SK-N-SH (cell line): ENCODE data around the gene TSACC. TPM values are rescaled to one million over a fixed set of nuclear protein-coding genes. Genes with fewer than 3 reads are reported as not detected.

Source experiments
- CTCF ChIA-PET: fragments of 300-600, 350-600 bp; formaldehyde crosslinking; extraction: SDS; loops from one replicate; lab custom pipeline; 2021; lab: Yijun Ruan, JAX
- POLR2A ChIA-PET: fragments of 350-600 bp; sonication (Branson Sonifier 250); formaldehyde crosslinking; extraction: SDS; loops from one replicate; lab custom pipeline; 2020; ENCODE audit warnings: antibody characterized with exemption, inconsistent platforms; lab: Yijun Ruan, JAX
- DNase-seq: peaks from one replicate; pipeline ENCODE4 v3.0.0; 2012
- H2AFZ ChIP-seq: fragments of 200-600 bp; sonication (generic); 2 replicates; pipeline ENCODE4 v1.8.1; 2016; ENCODE audit warnings: antibody characterized with exemption, mild to moderate bottlenecking, low read depth
- H3F3A ChIP-seq: fragments of 200-600 bp; sonication (generic); replicated peaks from 2 replicates; pipeline ENCODE3; 2016; ENCODE audit warnings: antibody characterized with exemption, mild to moderate bottlenecking; ENCODE audit not compliant: insufficient read depth
- H3K27ac ChIP-seq, 2 experiments: fragments of 200-500 bp in 1 of 2; fragments of 200-600 bp in 1 of 2; sonication (Bioruptor generic) in 1 of 2; sonication (generic), shearing (Covaris generic) in 1 of 2; 2 replicates each; pipeline versions ENCODE4 v1.5.1 to v1.6.1; 2014 to 2016; ENCODE audit warnings: low read depth in 2 of 2, inconsistent platforms in 1 of 2, low read length in 1 of 2, mild to moderate bottlenecking in 1 of 2, mixed read lengths in 1 of 2
- H3K27me3 ChIP-seq: fragments of 200-600 bp; sonication (generic), shearing (Covaris generic); 2 replicates; pipeline ENCODE4 v1.6.1; 2016; ENCODE audit warnings: mixed run types; ENCODE audit not compliant: insufficient read depth
- H3K36me3 ChIP-seq, 2 experiments: fragments of 200-500 bp in 1 of 2; fragments of 200-600 bp in 1 of 2; sonication (Bioruptor generic) in 1 of 2; sonication (generic) in 1 of 2; replicated peaks in 1 of 2; 2 replicates each; pipeline versions ENCODE3 to v1.5.1; 2014 to 2016; ENCODE audit warnings: low read length in 1 of 2, mild to moderate bottlenecking in 1 of 2; ENCODE audit not compliant: insufficient read depth in 2 of 2, control insufficient read depth in 1 of 2
- H3K4me1 ChIP-seq, 2 experiments: fragments of 200-500 bp in 1 of 2; fragments of 200-600 bp in 1 of 2; sonication (Bioruptor generic) in 1 of 2; sonication (generic), shearing (Covaris generic) in 1 of 2; 2 replicates each; pipeline versions ENCODE4 v1.5.1 to v1.6.1; 2014 to 2016; ENCODE audit warnings: low read depth in 1 of 2, low read length in 1 of 2, mixed run types in 1 of 2; ENCODE audit not compliant: insufficient read depth in 2 of 2, control insufficient read depth in 1 of 2
- H3K4me2 ChIP-seq: fragments of 200-600 bp; sonication (generic), shearing (Covaris generic); 2 replicates; pipeline ENCODE4 v1.6.1; 2017; ENCODE audit warnings: mixed run types
- H3K4me3 ChIP-seq, 2 experiments: fragments of 200-500 bp in 1 of 2; fragments of 200-600 bp in 1 of 2; sonication (Bioruptor generic) in 1 of 2; sonication (generic), shearing (Covaris generic) in 1 of 2; 2 replicates each; pipeline versions ENCODE4 v1.5.1 to v1.8.1; 2014 to 2016; ENCODE audit warnings: low read depth in 2 of 2, inconsistent platforms in 1 of 2, low read length in 1 of 2, mild to moderate bottlenecking in 1 of 2, mixed read lengths in 1 of 2, moderate library complexity in 1 of 2
- H3K79me2 ChIP-seq: fragments of 200-600 bp; sonication (generic); 2 replicates; pipeline ENCODE4 v1.8.1; 2017; ENCODE audit warnings: mild to moderate bottlenecking; ENCODE audit not compliant: insufficient read depth
- H3K9ac ChIP-seq: fragments of 200-600 bp; sonication (generic); 2 replicates; pipeline ENCODE4 v1.6.1; 2017; ENCODE audit warnings: mixed run types
- H3K9me2 ChIP-seq: fragments of 200-600 bp; sonication (generic); 2 replicates; pipeline ENCODE4 v1.6.1; 2017; ENCODE audit warnings: mixed run types
- H3K9me3 ChIP-seq: fragments of 200-600 bp; sonication (generic); 2 replicates; pipeline ENCODE4 v1.6.1; 2017; ENCODE audit warnings: mixed run types, mild to moderate bottlenecking, moderate library complexity
- H4K20me1 ChIP-seq: fragments of 200-600 bp; sonication (generic); 2 replicates; pipeline ENCODE4 v1.6.1; 2017; ENCODE audit warnings: mild to moderate bottlenecking, mixed run types; ENCODE audit not compliant: insufficient read depth
- ELF1 ChIP-seq: IDR thresholded peaks from 2 replicates; pipeline ENCODE4 v1.4.0; 2012
- EP300 ChIP-seq, 2 experiments: IDR thresholded peaks; 2 replicates each; pipeline versions ENCODE4 v1.4.0 to v1.6.1; 2012; ENCODE audit warnings: borderline replicate concordance in 1 of 2, low read depth in 1 of 2, low read length in 1 of 2
- EZH2phosphoT487 ChIP-seq: fragments of 200-600 bp; sonication (generic); IDR thresholded peaks from 2 replicates; pipeline ENCODE4 v1.6.1; 2017; ENCODE audit warnings: low read depth, mixed run types, mild to moderate bottlenecking, antibody characterized with exemption, moderate library complexity, borderline replicate concordance
- FOSL2 ChIP-seq: IDR thresholded peaks from 2 replicates; pipeline ENCODE4 v1.4.0; 2012; ENCODE audit warnings: low read depth, mild to moderate bottlenecking, moderate library complexity, borderline replicate concordance
- FOXJ3 ChIP-seq: sonication (generic); formaldehyde crosslinking; IDR thresholded peaks from 2 replicates; pipeline ENCODE4 v1.5.1; 2020; ENCODE audit warnings: mild to moderate bottlenecking, missing genetic modification reagents
- FOXM1 ChIP-seq: IDR thresholded peaks from 2 replicates; pipeline ENCODE4 v1.4.0; 2012; ENCODE audit warnings: low read depth, mild to moderate bottlenecking
- GATA2 ChIP-seq: sonication (generic); formaldehyde crosslinking; IDR thresholded peaks from 2 replicates; pipeline ENCODE4 v1.5.0; 2020; ENCODE audit warnings: mild to moderate bottlenecking, missing genetic modification reagents
- MEF2A ChIP-seq: IDR thresholded peaks from 2 replicates; pipeline ENCODE4 v1.4.0; 2012; ENCODE audit warnings: low read depth, borderline replicate concordance
- NRF1 ChIP-seq: IDR thresholded peaks from 2 replicates; pipeline ENCODE4 v1.6.1; 2012; ENCODE audit warnings: low read depth, mild to moderate bottlenecking, low read length
- POLR2AphosphoS5 ChIP-seq: IDR thresholded peaks from 2 replicates; pipeline ENCODE4 v1.6.1; 2012; ENCODE audit warnings: low read depth, low read length
- RAD21 ChIP-seq: IDR thresholded peaks from 2 replicates; pipeline ENCODE4 v1.6.1; 2012; ENCODE audit warnings: mild to moderate bottlenecking, low read length
- RFX5 ChIP-seq: IDR thresholded peaks from 2 replicates; pipeline ENCODE4 v1.6.1; 2012; ENCODE audit warnings: mild to moderate bottlenecking, improper control_type of control experiment, low read length
- SIN3A ChIP-seq: IDR thresholded peaks from 2 replicates; pipeline ENCODE4 v1.6.1; 2012; ENCODE audit warnings: low read depth, mild to moderate bottlenecking, low read length, moderate library complexity, borderline replicate concordance
- SMC3 ChIP-seq: IDR thresholded peaks from 2 replicates; pipeline ENCODE4 v1.6.1; 2012; ENCODE audit warnings: low read depth, low read length, improper control_type of control experiment
- TEAD4 ChIP-seq: IDR thresholded peaks from 2 replicates; pipeline ENCODE4 v1.4.0; 2012; ENCODE audit warnings: mild to moderate bottlenecking, borderline replicate concordance; ENCODE audit not compliant: insufficient read depth
- YY1 ChIP-seq: IDR thresholded peaks from 2 replicates; pipeline ENCODE4 v1.4.0; 2012; ENCODE audit warnings: low read depth, mild to moderate bottlenecking
- ZBTB33 ChIP-seq: IDR thresholded peaks from 2 replicates; pipeline ENCODE4 v1.4.0; 2012; ENCODE audit warnings: low read depth, borderline replicate concordance
- WGBS: methylation state at CpG from one replicate; pipeline ENCODE4 v1.1.6; 2017; ENCODE audit warnings: low lambda C conversion rate; 5-methylcytosine and 5-hydroxymethylcytosine counted together
- polyA plus RNA-seq, 3 experiments: library from polyadenylated mRNA; depleted of rRNA; stranded (reverse); fragments of >200 nt; gene quantifications; 2 replicates each; pipeline ENCODE4 v1.2.3, GENCODE V29; 2012
- TF ChIP-seq, protein P1 (sequence below): IDR thresholded peaks from 2 replicates; pipeline ENCODE4 v1.6.1; 2012; ENCODE audit warnings: mild to moderate bottlenecking, low read depth, low read length, moderate library complexity
- TF ChIP-seq, protein P2 (sequence below): fragments of 150-350 bp; IDR thresholded peaks from 2 replicates; pipeline ENCODE4 v1.6.1; 2016; ENCODE audit warnings: mild to moderate bottlenecking, low read depth, low read length
- TF ChIP-seq, protein P3 (sequence below): fragments of 200-600 bp; sonication (generic); IDR thresholded peaks from 2 replicates; pipeline ENCODE4 v1.6.1; 2017; ENCODE audit warnings: antibody characterized with exemption, mild to moderate bottlenecking, moderate library complexity

Gene TSACC
- polyA plus RNA-seq, 1 of the 3 experiments (the other 2 are of a cell fraction): 1.5 TPM

GRCh38 chr1:156358641-156359040, 20.3 kb downstream of the TSACC start:
- Histone ChIP-seq H3K9ac (no peak overlapping the region), H3K79me2 (no peaks in the 10 kb centered on the region), H3K36me3 (no peaks in the 10 kb centered on the region), H3K27ac (no peak overlapping the region), H3K9me2 (no peaks in the 10 kb centered on the region), H3K27me3 (peaks cover 5% of the 10 kb centered on the region; the same call in 1 of the 2 replicates), H3K9me3 (no peaks in the 10 kb centered on the region), H3K4me3 (no peak overlapping the region), H3K4me2 (no peak overlapping the region), H2AFZ (no peak overlapping the region), H3K4me1 (no peaks in the 10 kb centered on the region; a peak in 1 of 4 replicates), H4K20me1 (no peaks in the 10 kb centered on the region), H3F3A (no peaks in the 10 kb centered on the region)
- CTCF ChIA-PET: interaction anchor here (1.1 to 3.6 kb wide), 14 partner anchors 13 to 146 kb away, joined by 3 to 21 read pairs (median 5); partner anchors contain the start of gene PMF1
- POLR2A ChIA-PET: interaction anchor here (0.5 to 1.2 kb wide), 2 partner anchors 11 to 1004 kb away, joined by 3 read pairs; no protein-coding TSS in a partner anchor
- 54% methylated on average over 1 of the region's 1 CpG for WGBS
- no peak for DNase-seq
- no peak for TF ChIP-seq EZH2phosphoT487
- TF ChIP-seq, protein P1, sequence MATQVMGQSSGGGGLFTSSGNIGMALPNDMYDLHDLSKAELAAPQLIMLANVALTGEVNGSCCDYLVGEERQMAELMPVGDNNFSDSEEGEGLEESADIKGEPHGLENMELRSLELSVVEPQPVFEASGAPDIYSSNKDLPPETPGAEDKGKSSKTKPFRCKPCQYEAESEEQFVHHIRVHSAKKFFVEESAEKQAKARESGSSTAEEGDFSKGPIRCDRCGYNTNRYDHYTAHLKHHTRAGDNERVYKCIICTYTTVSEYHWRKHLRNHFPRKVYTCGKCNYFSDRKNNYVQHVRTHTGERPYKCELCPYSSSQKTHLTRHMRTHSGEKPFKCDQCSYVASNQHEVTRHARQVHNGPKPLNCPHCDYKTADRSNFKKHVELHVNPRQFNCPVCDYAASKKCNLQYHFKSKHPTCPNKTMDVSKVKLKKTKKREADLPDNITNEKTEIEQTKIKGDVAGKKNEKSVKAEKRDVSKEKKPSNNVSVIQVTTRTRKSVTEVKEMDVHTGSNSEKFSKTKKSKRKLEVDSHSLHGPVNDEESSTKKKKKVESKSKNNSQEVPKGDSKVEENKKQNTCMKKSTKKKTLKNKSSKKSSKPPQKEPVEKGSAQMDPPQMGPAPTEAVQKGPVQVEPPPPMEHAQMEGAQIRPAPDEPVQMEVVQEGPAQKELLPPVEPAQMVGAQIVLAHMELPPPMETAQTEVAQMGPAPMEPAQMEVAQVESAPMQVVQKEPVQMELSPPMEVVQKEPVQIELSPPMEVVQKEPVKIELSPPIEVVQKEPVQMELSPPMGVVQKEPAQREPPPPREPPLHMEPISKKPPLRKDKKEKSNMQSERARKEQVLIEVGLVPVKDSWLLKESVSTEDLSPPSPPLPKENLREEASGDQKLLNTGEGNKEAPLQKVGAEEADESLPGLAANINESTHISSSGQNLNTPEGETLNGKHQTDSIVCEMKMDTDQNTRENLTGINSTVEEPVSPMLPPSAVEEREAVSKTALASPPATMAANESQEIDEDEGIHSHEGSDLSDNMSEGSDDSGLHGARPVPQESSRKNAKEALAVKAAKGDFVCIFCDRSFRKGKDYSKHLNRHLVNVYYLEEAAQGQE: no peak
- TF ChIP-seq, protein P2, sequence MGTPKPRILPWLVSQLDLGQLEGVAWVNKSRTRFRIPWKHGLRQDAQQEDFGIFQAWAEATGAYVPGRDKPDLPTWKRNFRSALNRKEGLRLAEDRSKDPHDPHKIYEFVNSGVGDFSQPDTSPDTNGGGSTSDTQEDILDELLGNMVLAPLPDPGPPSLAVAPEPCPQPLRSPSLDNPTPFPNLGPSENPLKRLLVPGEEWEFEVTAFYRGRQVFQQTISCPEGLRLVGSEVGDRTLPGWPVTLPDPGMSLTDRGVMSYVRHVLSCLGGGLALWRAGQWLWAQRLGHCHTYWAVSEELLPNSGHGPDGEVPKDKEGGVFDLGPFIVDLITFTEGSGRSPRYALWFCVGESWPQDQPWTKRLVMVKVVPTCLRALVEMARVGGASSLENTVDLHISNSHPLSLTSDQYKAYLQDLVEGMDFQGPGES: no peak
- no peak for TF ChIP-seq FOXM1
- no peak for TF ChIP-seq YY1
- no peak for TF ChIP-seq GATA2
- no peak for TF ChIP-seq FOXJ3
- TF ChIP-seq TEAD4: no peak
- TF ChIP-seq POLR2AphosphoS5: no peak
- TF ChIP-seq FOSL2: no peak
- no peak for TF ChIP-seq SIN3A
- no peak for TF ChIP-seq SMC3
- TF ChIP-seq MEF2A: no peak
- no peak for TF ChIP-seq NRF1
- no peak for TF ChIP-seq EP300 (IDR thresholded peaks at IDR 0.05; ENCODE audit: borderline replicate concordance in 1 of 2, low read depth in 1 of 2, low read length in 1 of 2)
- TF ChIP-seq ELF1: no peak
- TF ChIP-seq RFX5: no peak
- TF ChIP-seq, protein P3, sequence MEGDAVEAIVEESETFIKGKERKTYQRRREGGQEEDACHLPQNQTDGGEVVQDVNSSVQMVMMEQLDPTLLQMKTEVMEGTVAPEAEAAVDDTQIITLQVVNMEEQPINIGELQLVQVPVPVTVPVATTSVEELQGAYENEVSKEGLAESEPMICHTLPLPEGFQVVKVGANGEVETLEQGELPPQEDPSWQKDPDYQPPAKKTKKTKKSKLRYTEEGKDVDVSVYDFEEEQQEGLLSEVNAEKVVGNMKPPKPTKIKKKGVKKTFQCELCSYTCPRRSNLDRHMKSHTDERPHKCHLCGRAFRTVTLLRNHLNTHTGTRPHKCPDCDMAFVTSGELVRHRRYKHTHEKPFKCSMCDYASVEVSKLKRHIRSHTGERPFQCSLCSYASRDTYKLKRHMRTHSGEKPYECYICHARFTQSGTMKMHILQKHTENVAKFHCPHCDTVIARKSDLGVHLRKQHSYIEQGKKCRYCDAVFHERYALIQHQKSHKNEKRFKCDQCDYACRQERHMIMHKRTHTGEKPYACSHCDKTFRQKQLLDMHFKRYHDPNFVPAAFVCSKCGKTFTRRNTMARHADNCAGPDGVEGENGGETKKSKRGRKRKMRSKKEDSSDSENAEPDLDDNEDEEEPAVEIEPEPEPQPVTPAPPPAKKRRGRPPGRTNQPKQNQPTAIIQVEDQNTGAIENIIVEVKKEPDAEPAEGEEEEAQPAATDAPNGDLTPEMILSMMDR: no peak
- no peak for TF ChIP-seq ZBTB33
- TF ChIP-seq RAD21: no peak
